K562 (cell line): ENCODE results near the gene MYMK. TPM values are rescaled to one million over a fixed set of nuclear protein-coding genes. Genes with fewer than 3 reads are reported as not detected.

Experiments
- ATF3 ChIP-seq, 2 experiments: fragments of 450-650 bp in 1 of 2; sonication (generic) in 1 of 2; formaldehyde crosslinking in 1 of 2; IDR thresholded peaks in 1 of 2; conservative IDR thresholded peaks in 1 of 2; 2 replicates each; pipeline versions ENCODE4 v1.6.1 to v1.8.1; 2016 to 2023; ENCODE audit warnings: mild to moderate bottlenecking in 2 of 2, moderate library complexity in 2 of 2, inconsistent platforms in 1 of 2, missing genetic modification reagents in 1 of 2
- COPS2 ChIP-seq: fragments of 450-650 bp; conservative IDR thresholded peaks from 2 replicates; pipeline ENCODE4 v1.6.1; 2016; ENCODE audit warnings: mild to moderate bottlenecking, moderate library complexity
- CXXC5 ChIP-seq: fragments of 250-450 bp; sonication (Bioruptor Pico); IDR thresholded peaks from 2 replicates; pipeline ENCODE4 v1.8.0; 2022; ENCODE audit warnings: inconsistent platforms, mild to moderate bottlenecking, moderate library complexity
- ERF ChIP-seq: fragments of 450-650 bp; formaldehyde crosslinking; IDR thresholded peaks from 2 replicates; pipeline ENCODE4 v1.4.0; 2020; ENCODE audit warnings: mild to moderate bottlenecking, mixed read lengths
- ETV5 ChIP-seq: sonication (generic); formaldehyde crosslinking; IDR thresholded peaks from 2 replicates; pipeline ENCODE4 v1.4.0; 2020; ENCODE audit warnings: low read depth, mild to moderate bottlenecking, missing genetic modification reagents
- HNRNPUL1 ChIP-seq: fragments of 200-400 bp; formaldehyde crosslinking; IDR thresholded peaks from 2 replicates; pipeline ENCODE4 v1.6.1; 2017; ENCODE audit warnings: low read length
- MYC ChIP-seq, 2 experiments: fragments of 250-450 bp in 1 of 2; sonication (Bioruptor Pico) in 1 of 2; IDR thresholded peaks; 2 replicates each; pipeline versions ENCODE4 v1.5.1 to v1.6.1; 2012 to 2021; ENCODE audit warnings: low read depth in 2 of 2, borderline replicate concordance in 1 of 2, improper control_type of control experiment in 1 of 2, low read length in 1 of 2, mild to moderate bottlenecking in 1 of 2, moderate library complexity in 1 of 2
- PHB ChIP-seq: fragments of 250-450 bp; sonication (Bioruptor Pico); IDR thresholded peaks from 2 replicates; pipeline ENCODE4 v1.5.0; 2021
- RBFOX2 ChIP-seq: fragments of 200-400 bp; formaldehyde crosslinking; IDR thresholded peaks from 2 replicates; pipeline ENCODE4 v1.6.1; 2017; ENCODE audit warnings: low read depth, mild to moderate bottlenecking, low read length, moderate library complexity
- RNF219 ChIP-seq: fragments of 250-450 bp; sonication (Bioruptor Pico); IDR thresholded peaks from 2 replicates; pipeline ENCODE4 v1.5.0; 2022; ENCODE audit warnings: mild to moderate bottlenecking
- SOX6 ChIP-seq: fragments of 450-650 bp; IDR thresholded peaks from 2 replicates; pipeline ENCODE4 v1.6.1; 2014; ENCODE audit warnings: mild to moderate bottlenecking
- ZBTB33 ChIP-seq: sonication (generic); formaldehyde crosslinking; IDR thresholded peaks from 2 replicates; pipeline ENCODE4 v1.8.1; 2023; ENCODE audit warnings: mild to moderate bottlenecking, missing genetic modification reagents
- ZBTB34 ChIP-seq: fragments of 250-450 bp; sonication (Bioruptor Pico); IDR thresholded peaks from 2 replicates; pipeline ENCODE4 v1.8.0; 2021; ENCODE audit warnings: mild to moderate bottlenecking, moderate library complexity
- ZNF143 ChIP-seq: sonication (generic); formaldehyde crosslinking; IDR thresholded peaks from 2 replicates; pipeline ENCODE4 v1.9.0; 2022; ENCODE audit warnings: mild to moderate bottlenecking, missing genetic modification reagents
- ZNF561 ChIP-seq: fragments of 450-650 bp; formaldehyde crosslinking; conservative IDR thresholded peaks from 2 replicates; pipeline ENCODE4 v1.4.0; 2020; ENCODE audit warnings: mild to moderate bottlenecking, moderate library complexity
- ZNF655 ChIP-seq: fragments of 250-450 bp; sonication (Bioruptor Pico); IDR thresholded peaks from 2 replicates; pipeline ENCODE4 v1.5.0; 2021
- ZNF740 ChIP-seq, 3 experiments: fragments of 200-800 bp in 1 of 3; sonication (Bioruptor generic) in 1 of 3; sonication (generic) in 1 of 3; formaldehyde crosslinking in 1 of 3; IDR thresholded peaks; 2 replicates each; pipeline versions ENCODE4 v1.6.1 to v1.8.0; 2016 to 2022; ENCODE audit warnings: mild to moderate bottlenecking in 2 of 3, missing compliant biosample characterization in 2 of 3, missing genetic modification characterization in 2 of 3, missing genetic modification reagents in 1 of 3
- polyA plus RNA-seq, 8 experiments: library from polyadenylated mRNA; depleted of rRNA in 4 of 8; stranded (reverse) in 5 of 8; unstranded in 3 of 8; fragments of >200 nt; fragmentation: Nextera tagmentation in 2 of 8; fragmentation: Illumina TruSeq in 1 of 8; extraction: Ambion mirVana in 2 of 8; extraction: Trizol in 1 of 8; gene quantifications; 2 replicates each; pipeline versions ENCODE4 v1.2.1 to v1.2.3, GENCODE V29; 2011 to 2014; ENCODE audit warnings: inconsistent platforms in 1 of 8, missing spikeins in 1 of 8
- total RNA-seq, 7 experiments: library from RNA; depleted of rRNA in 6 of 7; stranded (reverse); fragments of >200 nt in 6 of 7; fragmentation: Illumina TruSeq in 2 of 7; extraction: Trizol in 2 of 7; gene quantifications; 2 replicates each; pipeline versions ENCODE4 v1.2.1 to v1.2.3, GENCODE V29; 2011 to 2021; ENCODE audit warnings: low replicate concordance in 1 of 7

Gene MYMK
- total and polyA plus RNA-seq, 9 of the 15 experiments (the other 6 are each of a cell fraction or from before 2014, with no cell fraction given), result not detected

- no peak for TF ChIP-seq ZBTB34 (CRISPR knock-in tag)
- no peak for TF ChIP-seq PHB
- no peak for TF ChIP-seq ZNF561 (CRISPR knock-in tag)
- no peak for TF ChIP-seq ZNF740 (CRISPR knock-in tag; IDR thresholded peaks at IDR 0.05)
- no peak for TF ChIP-seq ZNF740 (tag; IDR thresholded peaks at IDR 0.05)
- no peak for TF ChIP-seq RNF219 (CRISPR knock-in tag)
- TF ChIP-seq RBFOX2, result 0 out of 2 replicates have a peak, but pooled peaks have one; percentile 19
- TF ChIP-seq CXXC5 (CRISPR knock-in tag), result peak; percentile 77
- no peak for TF ChIP-seq ERF (CRISPR knock-in tag)
- no peak for TF ChIP-seq ZBTB33 (CRISPR knock-in tag)
- TF ChIP-seq ZNF655, result no peak
- no peak for TF ChIP-seq ZNF143
- no peak for TF ChIP-seq COPS2
- TF ChIP-seq ATF3 (IDR thresholded peaks at IDR 0.05), result no peak
- TF ChIP-seq ATF3 (CRISPR knock-in tag; conservative IDR thresholded peaks at IDR 0.05), result no peak
- TF ChIP-seq HNRNPUL1, result no peak
- no peak for TF ChIP-seq ETV5 (CRISPR knock-in tag)
- TF ChIP-seq MYC (IDR thresholded peaks at IDR 0.05; ENCODE audit: low read depth, low read length), result no peak; the same call in 1 of the 2 replicates
- no peak for TF ChIP-seq MYC (CRISPR knock-in tag; IDR thresholded peaks at IDR 0.05; ENCODE audit: borderline replicate concordance, low read depth)
- peak; percentile 15; the same call in 1 of the 2 replicates for TF ChIP-seq SOX6
These were observed 18.7 kb downstream of the MYMK start (continued) for GRCh38 chr9:133505901-133506652.
